BLaER1 (cell line): ENCODE data around the gene GDF7.

Source experiments
- H3K27ac ChIP-seq: shearing (Covaris generic); formaldehyde crosslinking; 2 replicates; pipeline ENCODE4 v1.8.1; 2022
- H3K27me3 ChIP-seq: shearing (Covaris generic); formaldehyde crosslinking; 2 replicates; pipeline ENCODE4 v1.8.1; 2022
- H3K36me3 ChIP-seq: shearing (Covaris generic); formaldehyde crosslinking; 2 replicates; pipeline ENCODE4 v1.8.1; 2022
- H3K4me1 ChIP-seq: shearing (Covaris generic); formaldehyde crosslinking; 2 replicates; pipeline ENCODE4 v1.8.1; 2022
- H3K4me2 ChIP-seq: shearing (Covaris generic); formaldehyde crosslinking; 2 replicates; pipeline ENCODE4 v1.8.1; 2022
- H3K4me3 ChIP-seq: shearing (Covaris generic); formaldehyde crosslinking; 2 replicates; pipeline ENCODE4 v1.8.1; 2022
- H3K9ac ChIP-seq: shearing (Covaris generic); formaldehyde crosslinking; 2 replicates; pipeline ENCODE4 v1.8.1; 2022
- H3K9me3 ChIP-seq: shearing (Covaris generic); formaldehyde crosslinking; 2 replicates; pipeline ENCODE4 v1.8.1; 2022
- H4K20me1 ChIP-seq: shearing (Covaris generic); formaldehyde crosslinking; 2 replicates; pipeline ENCODE4 v1.8.1; 2022
- Cebpa-rat ChIP-seq: shearing (Covaris generic); IDR thresholded peaks from 2 replicates; pipeline ENCODE4 v1.8.1; 2022

The GDF7 gene

GRCh38 chr2:20622296-20622686 is 44.7 kb upstream of the GDF7 start:
- Histone ChIP-seq H3K9me3 (no peaks in the 10 kb centered on the region), H3K27me3 (no peaks in the 10 kb centered on the region), H3K36me3 (peaks cover 42% of the 10 kb centered on the region), H3K4me3 (no peak overlapping the region), H3K9ac (no peak overlapping the region), H3K4me1 (peaks cover 78% of the 10 kb centered on the region), H3K4me2 (peak overlapping the region; percentile 72), H4K20me1 (peaks cover 79% of the 10 kb centered on the region), H3K27ac (no peak overlapping the region)
- no peak for TF ChIP-seq Cebpa-rat

GRCh38 chr2:20622731-20623130 is 44.2 kb upstream of the GDF7 start:
- Histone ChIP-seq H3K4me3 (no peak overlapping the region), H4K20me1 (peaks cover 75% of the 10 kb centered on the region), H3K4me2 (peak overlapping the region; percentile 72), H3K4me1 (peaks cover 78% of the 10 kb centered on the region), H3K36me3 (peaks cover 42% of the 10 kb centered on the region), H3K27me3 (no peaks in the 10 kb centered on the region), H3K9ac (no peak overlapping the region), H3K9me3 (no peaks in the 10 kb centered on the region), H3K27ac (no peak overlapping the region)
- TF ChIP-seq Cebpa-rat, result no peak

GRCh38 chr2:20623241-20623640 is 43.7 kb upstream of the GDF7 start:
- Histone ChIP-seq H3K27ac (no peak overlapping the region), H3K9ac (no peak overlapping the region), H3K27me3 (no peaks in the 10 kb centered on the region), H3K36me3 (peaks cover 42% of the 10 kb centered on the region), H4K20me1 (peaks cover 69% of the 10 kb centered on the region), H3K4me2 (peak overlapping the region; percentile 72), H3K9me3 (no peaks in the 10 kb centered on the region), H3K4me1 (peaks cover 78% of the 10 kb centered on the region), H3K4me3 (no peak overlapping the region)
- no peak for TF ChIP-seq Cebpa-rat

GRCh38 chr2:20623741-20624155 is 43.2 kb upstream of the GDF7 start:
- H3K9me3 ChIP-seq, result no peaks in the 10 kb centered on the region
- H3K9ac ChIP-seq, result no peak overlapping the region
- peaks cover 42% of the 10 kb centered on the region for H3K36me3 ChIP-seq
- H3K4me1 ChIP-seq, result peaks cover 73% of the 10 kb centered on the region
- no peak overlapping the region for H3K4me3 ChIP-seq
- H3K4me2 ChIP-seq, result no peak overlapping the region
- H3K27ac ChIP-seq, result no peak overlapping the region
- TF ChIP-seq Cebpa-rat, result no peak
- no peaks in the 10 kb centered on the region for H3K27me3 ChIP-seq
- peaks cover 66% of the 10 kb centered on the region for H4K20me1 ChIP-seq

GRCh38 chr2:20624156-20624883 is 42.6 kb upstream of the GDF7 start:
- Histone ChIP-seq H3K4me3 (no peak overlapping the region), H3K27me3 (no peaks in the 10 kb centered on the region), H3K9me3 (no peaks in the 10 kb centered on the region), H3K36me3 (peaks cover 43% of the 10 kb centered on the region), H3K27ac (no peak overlapping the region), H3K4me1 (peaks cover 67% of the 10 kb centered on the region), H3K4me2 (peak overlapping the region; percentile 47; the same call in 1 of the 2 replicates), H4K20me1 (peaks cover 60% of the 10 kb centered on the region), H3K9ac (no peak overlapping the region)
- TF ChIP-seq Cebpa-rat, result no peak

GRCh38 chr2:20624884-20625485 is 42.0 kb upstream of the GDF7 start:
- Histone ChIP-seq H3K9me3 (no peaks in the 10 kb centered on the region), H4K20me1 (peaks cover 59% of the 10 kb centered on the region), H3K4me3 (no peak overlapping the region), H3K27ac (no peak overlapping the region), H3K36me3 (peaks cover 44% of the 10 kb centered on the region), H3K9ac (no peak overlapping the region), H3K27me3 (no peaks in the 10 kb centered on the region), H3K4me1 (peaks cover 61% of the 10 kb centered on the region), H3K4me2 (peak overlapping the region; percentile 47)
- TF ChIP-seq Cebpa-rat, result no peak

GRCh38 chr2:20625491-20626391 is 41.2 kb upstream of the GDF7 start:
- Histone ChIP-seq H4K20me1 (peaks cover 64% of the 10 kb centered on the region), H3K9ac (no peak overlapping the region), H3K27me3 (no peaks in the 10 kb centered on the region), H3K4me3 (no peak overlapping the region), H3K4me2 (peak overlapping the region; percentile 84), H3K4me1 (peaks cover 58% of the 10 kb centered on the region), H3K27ac (no peak overlapping the region), H3K36me3 (peaks cover 41% of the 10 kb centered on the region), H3K9me3 (no peaks in the 10 kb centered on the region)
- no peak for TF ChIP-seq Cebpa-rat

- no peaks in the 10 kb centered on the region for H3K27me3 ChIP-seq
- TF ChIP-seq Cebpa-rat, result no peak
- peak overlapping the region; percentile 84 for H3K4me2 ChIP-seq
- no peaks in the 10 kb centered on the region for H3K9me3 ChIP-seq
- H3K4me1 ChIP-seq, result peaks cover 58% of the 10 kb centered on the region
- H3K36me3 ChIP-seq, result peaks cover 40% of the 10 kb centered on the region
- no peak overlapping the region for H3K27ac ChIP-seq
- H3K4me3 ChIP-seq, result no peak overlapping the region
- 0 out of 2 replicates have a peak overlapping the region, but pooled peaks have one; percentile 3 for H3K9ac ChIP-seq
- peaks cover 63% of the 10 kb centered on the region for H4K20me1 ChIP-seq
These were observed 40.6 kb upstream of the GDF7 start for GRCh38 chr2:20626392-20626697.

- Histone ChIP-seq H3K4me3 (no peak overlapping the region), H3K36me3 (peaks cover 37% of the 10 kb centered on the region), H3K4me1 (peaks cover 58% of the 10 kb centered on the region), H3K27me3 (no peaks in the 10 kb centered on the region), H3K9me3 (no peaks in the 10 kb centered on the region), H3K27ac (peak overlapping the region; percentile 42; the same call in 1 of the 2 replicates), H3K4me2 (peak overlapping the region; percentile 84), H3K9ac (peak overlapping the region; percentile 3; the same call in 1 of the 2 replicates), H4K20me1 (peaks cover 58% of the 10 kb centered on the region)
- TF ChIP-seq Cebpa-rat, result no peak
These were observed 40.0 kb upstream of the GDF7 start for GRCh38 chr2:20626698-20627513.
